HepG2 (cell line): Measurements from ENCODE around the gene NOC3L. TPM values are rescaled to one million over a fixed set of nuclear protein-coding genes. Genes with fewer than 3 reads are reported as not detected.

Experiments used
- ATAC-seq: fragments of 200-7000 bp; cut with Tn5 transposase; 3 replicates; pipeline ENCODE4 v1.9.1; 2020; ENCODE audit warnings: mild to moderate bottlenecking, moderate library complexity
- BruUV-seq: library from RNA; stranded (reverse); fragments of 400-500 nt; replicated peaks from 2 replicates; lab custom pipeline; 2021; lab: Mats Ljungman, UMichigan
- CTCF ChIA-PET: fragments of 300-600 bp; formaldehyde crosslinking; extraction: SDS; loops from one replicate; lab custom pipeline; 2021; ENCODE audit warnings: low total read pairs, inconsistent platforms, low intra/inter-chr PET ratio; lab: Yijun Ruan, JAX
- POLR2A ChIA-PET: fragments of 350-600 bp; sonication (Branson Sonifier 250); formaldehyde crosslinking; loops from one replicate; lab custom pipeline; 2020; ENCODE audit warnings: antibody characterized with exemption, inconsistent platforms; lab: Yijun Ruan, JAX
- DNase-seq: peaks from one replicate; pipeline ENCODE4 v3.0.0-alpha.2; 2015; ENCODE audit warnings: low spot score
- FAIRE-seq: peaks from 3 replicates; lab custom pipeline; 2011; peaks lifted over from hg19 to GRCh38; lab: Jason Lieb, UNC
- H2AFZ ChIP-seq: one replicate; pipeline ENCODE4 v1.6.1; 2011; ENCODE audit warnings: low read length, inconsistent platforms
- H3K27ac ChIP-seq: fragments of 300-600 bp; 3 replicates; pipeline ENCODE4 v1.8.0; 2011; ENCODE audit warnings: mixed run types, mild to moderate bottlenecking, mixed read lengths, low read length, inconsistent platforms; ENCODE audit not compliant: insufficient read depth; ENCODE audit errors: extremely low read length
- H3K27me3 ChIP-seq, 2 experiments: fragments of 200-600 bp in 1 of 2; 2 replicates in 1 of 2; 3 replicates in 1 of 2; pipeline versions ENCODE4 v1.6.0 to v1.8.0; 2011; ENCODE audit warnings: low read length in 2 of 2, mild to moderate bottlenecking in 2 of 2, moderate library complexity in 2 of 2, inconsistent platforms in 1 of 2; ENCODE audit not compliant: insufficient read depth in 2 of 2, control insufficient read depth in 1 of 2
- H3K36me3 ChIP-seq, 2 experiments: fragments of 200-600 bp in 1 of 2; replicated peaks in 1 of 2; 2 replicates in 1 of 2; 3 replicates in 1 of 2; pipeline versions ENCODE4 v1.5.1 to v1.8.0; 2011; ENCODE audit warnings: low read length in 2 of 2, inconsistent platforms in 1 of 2; ENCODE audit not compliant: insufficient read depth in 2 of 2, control insufficient read depth in 1 of 2
- H3K4me1 ChIP-seq: 2 replicates; pipeline ENCODE4 v1.5.1; 2012; ENCODE audit warnings: low read length, inconsistent platforms; ENCODE audit not compliant: insufficient read depth
- H3K4me2 ChIP-seq: 2 replicates; pipeline ENCODE4 v1.6.0; 2011; ENCODE audit warnings: low read depth, low read length, inconsistent platforms
- H3K4me3 ChIP-seq, 3 experiments: fragments of 200-600 bp in 1 of 3; sonication (generic), shearing (Covaris generic) in 1 of 3; replicated peaks in 1 of 3; 2 replicates each; pipeline ENCODE4 v1.5.1; 2011 to 2016; ENCODE audit warnings: low read length in 3 of 3, inconsistent platforms in 2 of 3, low read depth in 2 of 3, mild to moderate bottlenecking in 2 of 3, control low read depth in 1 of 3, mixed read lengths in 1 of 3; ENCODE audit not compliant: insufficient read depth in 1 of 3
- H3K79me2 ChIP-seq: one replicate; pipeline ENCODE4 v1.6.1; 2011; ENCODE audit warnings: low read length, inconsistent platforms; ENCODE audit not compliant: insufficient read depth
- H3K9ac ChIP-seq: 2 replicates; pipeline ENCODE4 v1.6.0; 2011; ENCODE audit warnings: mild to moderate bottlenecking, low read depth, low read length, inconsistent platforms; ENCODE audit not compliant: insufficient read depth
- H3K9me3 ChIP-seq: 2 replicates; pipeline ENCODE4 v1.5.1; 2012; ENCODE audit warnings: mild to moderate bottlenecking, low read length
- H4K20me1 ChIP-seq: 2 replicates; pipeline ENCODE4 v1.6.0; 2011; ENCODE audit warnings: inconsistent platforms, mild to moderate bottlenecking, low read length, moderate library complexity; ENCODE audit not compliant: insufficient read depth
- AGO2 ChIP-seq: fragments of 200-400 bp; formaldehyde crosslinking; optimal IDR thresholded peaks from 2 replicates; pipeline ENCODE3; 2017; ENCODE audit warnings: mild to moderate bottlenecking, low read depth, low read length, moderate library complexity
- CC2D1A ChIP-seq: sonication (generic); formaldehyde crosslinking; IDR thresholded peaks from 2 replicates; pipeline ENCODE4 v1.8.1; 2023; ENCODE audit warnings: mild to moderate bottlenecking, missing genetic modification reagents
- CCDC6 ChIP-seq: sonication (generic); formaldehyde crosslinking; IDR thresholded peaks from 2 replicates; pipeline ENCODE4 v1.8.1; 2022; ENCODE audit warnings: mild to moderate bottlenecking, missing genetic modification reagents, moderate library complexity
- CEBPG ChIP-seq: IDR thresholded peaks from 2 replicates; pipeline ENCODE4 v1.6.1; 2016
- CTCF ChIP-seq: sonication (generic); formaldehyde crosslinking; IDR thresholded peaks from 2 replicates; pipeline ENCODE4 v1.5.0; 2020; ENCODE audit warnings: mild to moderate bottlenecking, missing genetic modification reagents, moderate library complexity
- FOXA1 ChIP-seq, 2 experiments: fragments of 450-650 bp in 1 of 2; sonication (generic) in 1 of 2; formaldehyde crosslinking in 1 of 2; IDR thresholded peaks; 2 replicates each; pipeline versions ENCODE4 v1.4.0 to v1.6.1; 2016 to 2020; ENCODE audit warnings: missing genetic modification reagents in 1 of 2
- HNF4A ChIP-seq: sonication (generic); formaldehyde crosslinking; IDR thresholded peaks from 2 replicates; pipeline ENCODE4 v1.4.0; 2020; ENCODE audit warnings: missing genetic modification reagents
- HNF4G ChIP-seq, 2 experiments: sonication (generic) in 1 of 2; formaldehyde crosslinking in 1 of 2; IDR thresholded peaks; 2 replicates each; pipeline versions ENCODE4 v1.4.0 to v1.6.1; 2011 to 2020; ENCODE audit warnings: borderline replicate concordance in 2 of 2, low read depth in 2 of 2, mild to moderate bottlenecking in 2 of 2, low read length in 1 of 2, missing genetic modification reagents in 1 of 2, moderate library complexity in 1 of 2
- NONO ChIP-seq, 2 experiments: fragments of 450-650 bp in 1 of 2; sonication (generic) in 1 of 2; formaldehyde crosslinking in 1 of 2; IDR thresholded peaks in 1 of 2; conservative IDR thresholded peaks in 1 of 2; 2 replicates each; pipeline versions ENCODE4 v1.6.1 to v1.8.0; 2017 to 2022; ENCODE audit warnings: mild to moderate bottlenecking in 1 of 2, missing genetic modification reagents in 1 of 2, moderate library complexity in 1 of 2
- PRPF4 ChIP-seq: fragments of 200-400 bp; formaldehyde crosslinking; IDR thresholded peaks from 2 replicates; pipeline ENCODE4 v1.6.1; 2016; ENCODE audit warnings: low read length, low read depth; ENCODE audit not compliant: poor library complexity, severe bottlenecking
- SATB2 ChIP-seq: sonication (generic); formaldehyde crosslinking; IDR thresholded peaks from 2 replicates; pipeline ENCODE4 v1.5.0; 2020; ENCODE audit warnings: missing genetic modification reagents
- SMC3 ChIP-seq: IDR thresholded peaks from 2 replicates; pipeline ENCODE4 v1.6.1; 2011; ENCODE audit warnings: low read length, improper control_type of control experiment
- SOX13 ChIP-seq, 3 experiments: fragments of 450-650 bp in 1 of 3; sonication (generic) in 1 of 3; formaldehyde crosslinking in 1 of 3; IDR thresholded peaks in 2 of 3; conservative IDR thresholded peaks in 1 of 3; 2 replicates each; pipeline versions ENCODE4 v1.5.0 to v1.6.1; 2016 to 2020; ENCODE audit warnings: antibody characterized with exemption in 1 of 3, mild to moderate bottlenecking in 1 of 3, missing compliant biosample characterization in 1 of 3, missing genetic modification reagents in 1 of 3, moderate library complexity in 1 of 3
- SOX6 ChIP-seq, 2 experiments: fragments of 450-650 bp in 1 of 2; sonication (generic) in 1 of 2; formaldehyde crosslinking in 1 of 2; IDR thresholded peaks; 2 replicates each; pipeline versions ENCODE4 v1.4.0 to v1.6.1; 2017 to 2020; ENCODE audit warnings: antibody characterized with exemption in 1 of 2, mild to moderate bottlenecking in 1 of 2, missing genetic modification reagents in 1 of 2
- SYNCRIP ChIP-seq: fragments of 200-400 bp; formaldehyde crosslinking; IDR thresholded peaks from 2 replicates; pipeline ENCODE4 v1.6.1; 2018; ENCODE audit warnings: mild to moderate bottlenecking, low read depth, low read length; ENCODE audit not compliant: insufficient read depth
- TOE1 ChIP-seq: sonication (generic); formaldehyde crosslinking; IDR thresholded peaks from 2 replicates; pipeline ENCODE4 v1.4.0; 2020; ENCODE audit warnings: mild to moderate bottlenecking, missing genetic modification reagents
- ZFP36L2 ChIP-seq: sonication (generic); formaldehyde crosslinking; IDR thresholded peaks from 2 replicates; pipeline ENCODE4 v1.4.0; 2020; ENCODE audit warnings: missing genetic modification reagents
- ZNF12 ChIP-seq: sonication (generic); formaldehyde crosslinking; IDR thresholded peaks from 2 replicates; pipeline ENCODE4 v1.5.0; 2020; ENCODE audit warnings: missing genetic modification reagents
- ZNF232 ChIP-seq: sonication (generic); formaldehyde crosslinking; IDR thresholded peaks from 2 replicates; pipeline ENCODE4 v1.4.0; 2020; ENCODE audit warnings: missing genetic modification reagents, borderline replicate concordance
- ZNF367 ChIP-seq: sonication (generic); formaldehyde crosslinking; IDR thresholded peaks from 2 replicates; pipeline ENCODE4 v1.4.0; 2020; ENCODE audit warnings: missing genetic modification reagents, borderline replicate concordance
- WGBS: methylation state at CpG from one replicate; pipeline ENCODE4 v1.1.6; 2017; ENCODE audit warnings: low lambda C conversion rate; 5-methylcytosine and 5-hydroxymethylcytosine counted together
- in situ Hi-C: cut with HindIII; loops from 2 replicates; pipeline ENCODE4 v1.10.0; 2017; ENCODE audit warnings: low pct_unique_long_range_greater_than_20kb; ENCODE audit not compliant: extremely low pct_ligation_motif_present
- intact Hi-C: fragments of 100-400 bp; cut with micrococcal nuclease; formaldehyde crosslinking; loops from one replicate; pipeline ENCODE4 v1.10.0; 2022; ENCODE audit not compliant: unreplicated experiment
- polyA plus RNA-seq, 8 experiments: library from polyadenylated mRNA; depleted of rRNA in 3 of 8; stranded (reverse) in 7 of 8; unstranded in 1 of 8; fragments of >200 nt; fragmentation: Illumina TruSeq in 4 of 8; extraction: Trizol in 4 of 8; gene quantifications; 2 replicates each; pipeline versions ENCODE4 v1.2.1 to v1.2.3, GENCODE V29; 2011 to 2016; ENCODE audit warnings: low read depth in 4 of 8, missing spikeins in 1 of 8, mixed read lengths in 1 of 8; ENCODE audit not compliant: insufficient read depth in 1 of 8
- total RNA-seq, 5 experiments: library from RNA; depleted of rRNA; stranded (reverse); fragments of >200 nt; fragmentation: Illumina TruSeq; extraction: Trizol; gene quantifications; 2 replicates each; pipeline ENCODE4 v1.2.3, GENCODE V29; 2016; ENCODE audit warnings: low read depth in 1 of 5
- TF ChIP-seq, protein P1 (sequence below): sonication (generic); formaldehyde crosslinking; IDR thresholded peaks from 2 replicates; pipeline ENCODE4 v1.9.0; 2021; ENCODE audit warnings: missing genetic modification reagents, mild to moderate bottlenecking, borderline replicate concordance

The NOC3L gene
- total and polyA plus RNA-seq, 2 of the 13 experiments (the other 11 are each of a cell fraction or from before 2014, with no cell fraction given): 7.8 to 36.6 TPM

DNA sequence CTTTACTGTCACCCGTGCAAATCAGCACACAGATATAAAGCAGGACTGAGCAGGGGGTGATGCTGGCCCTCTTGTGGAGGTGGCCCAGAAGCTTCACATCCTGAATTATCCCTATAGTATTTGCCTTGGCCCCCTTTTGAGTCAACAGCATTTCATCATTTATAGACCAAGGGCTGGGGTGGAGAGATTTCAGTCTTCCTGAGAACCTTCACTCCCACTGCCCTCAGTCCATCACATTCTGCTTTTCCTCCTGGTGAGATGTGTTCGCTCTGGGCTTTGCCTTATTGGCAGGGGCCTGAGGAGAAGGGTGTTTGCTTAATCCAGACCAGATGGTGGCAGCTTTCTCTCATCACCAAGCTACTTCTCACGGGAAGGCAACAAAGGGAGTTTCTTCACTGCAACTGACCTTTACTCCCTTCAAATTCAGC is 47.7 kb downstream of the NOC3L start:
- peak overlapping the region; percentile 67 for H3K4me2 ChIP-seq
- BruUV-seq: no TSS peak
- H2AFZ ChIP-seq: no peak overlapping the region
- CTCF ChIA-PET: no interaction called here
- no peaks in the 10 kb centered on the region for H4K20me1 ChIP-seq
- H3K27me3 ChIP-seq: no peaks in the 10 kb centered on the region; a peak in 1 of 5 replicates
- H3K4me3 ChIP-seq: peak overlapping the region in 1 of 3 experiments; percentile 40; a peak in 1 of 6 replicates
- H3K9ac ChIP-seq: 0 out of 2 replicates have a peak overlapping the region, but pooled peaks have one; percentile 23
- POLR2A ChIA-PET: no interaction called here
- peaks cover 37% of the 10 kb centered on the region for H3K4me1 ChIP-seq
- intact Hi-C loops: loop anchor here (1.0 kb wide), 1 partner anchor 399 kb away; no protein-coding TSS in a partner anchor
- DNase-seq (peak; percentile 65), ATAC-seq (peak; percentile 77), FAIRE-seq (peak; percentile 48)
- 3% methylated on average over 3 of the region's 3 CpGs for WGBS
- in situ Hi-C loops: loop anchor here (5.0 kb wide), 1 partner anchor 398 kb away; no protein-coding TSS in a partner anchor
- no peaks in the 10 kb centered on the region for H3K36me3 ChIP-seq
- no peaks in the 10 kb centered on the region for H3K9me3 ChIP-seq
- H3K27ac ChIP-seq: peak overlapping the region; percentile 68
- H3K79me2 ChIP-seq: no peaks in the 10 kb centered on the region
- TF ChIP-seq SATB2 (CRISPR knock-in tag) (no peak), FOXA1 (IDR thresholded peaks at IDR 0.05) (no peak), FOXA1 (CRISPR knock-in tag; IDR thresholded peaks at IDR 0.05) (peak; percentile 26; the same call in 1 of the 2 replicates), ZNF12 (CRISPR knock-in tag) (no peak), NONO (IDR thresholded peaks at IDR 0.05) (no peak), NONO (CRISPR knock-in tag; conservative IDR thresholded peaks at IDR 0.05) (no peak), CEBPG (CRISPR knock-in tag) (peak; percentile 23; the same call in 1 of the 2 replicates), CCDC6 (CRISPR knock-in tag) (0 out of 2 replicates have a peak, but pooled peaks have one; percentile 27), SOX13 (IDR thresholded peaks at IDR 0.05) (no peak), SOX13 (CRISPR knock-in tag; conservative IDR thresholded peaks at IDR 0.05 in 1 of 2, IDR thresholded peaks at IDR 0.05 in 1 of 2) (peak in 1 of 2 experiments; percentile 39; a peak in 1 of 4 replicates), SOX6 (IDR thresholded peaks at IDR 0.05) (no peak), SOX6 (CRISPR knock-in tag; IDR thresholded peaks at IDR 0.05) (peak; percentile 32; the same call in 1 of the 2 replicates), ZFP36L2 (CRISPR knock-in tag) (no peak), SYNCRIP (no peak), HNF4A (peak; percentile 56), CC2D1A (CRISPR knock-in tag) (no peak), ZNF367 (CRISPR knock-in tag) (no peak), AGO2 (no peak), HNF4G (IDR thresholded peaks at IDR 0.05; ENCODE audit: borderline replicate concordance, low read depth, low read length) (no peak; the same call in 1 of the 2 replicates), HNF4G (CRISPR knock-in tag; IDR thresholded peaks at IDR 0.05; ENCODE audit: borderline replicate concordance, low read depth) (no peak), PRPF4 (no peak), SMC3 (peak; percentile 6; the same call in 1 of the 2 replicates), CTCF (CRISPR knock-in tag) (peak; percentile 50), ZNF232 (no peak), TOE1 (CRISPR knock-in tag) (no peak)
- TF ChIP-seq, protein P1, sequence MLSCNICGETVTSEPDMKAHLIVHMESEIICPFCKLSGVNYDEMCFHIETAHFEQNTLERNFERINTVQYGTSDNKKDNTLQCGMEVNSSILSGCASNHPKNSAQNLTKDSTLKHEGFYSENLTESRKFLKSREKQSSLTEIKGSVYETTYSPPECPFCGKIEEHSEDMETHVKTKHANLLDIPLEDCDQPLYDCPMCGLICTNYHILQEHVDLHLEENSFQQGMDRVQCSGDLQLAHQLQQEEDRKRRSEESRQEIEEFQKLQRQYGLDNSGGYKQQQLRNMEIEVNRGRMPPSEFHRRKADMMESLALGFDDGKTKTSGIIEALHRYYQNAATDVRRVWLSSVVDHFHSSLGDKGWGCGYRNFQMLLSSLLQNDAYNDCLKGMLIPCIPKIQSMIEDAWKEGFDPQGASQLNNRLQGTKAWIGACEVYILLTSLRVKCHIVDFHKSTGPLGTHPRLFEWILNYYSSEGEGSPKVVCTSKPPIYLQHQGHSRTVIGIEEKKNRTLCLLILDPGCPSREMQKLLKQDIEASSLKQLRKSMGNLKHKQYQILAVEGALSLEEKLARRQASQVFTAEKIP (CRISPR knock-in tag): no peak
